Measurements from ENCODE around the gene DPM3. TPM values are rescaled to one million over a fixed set of nuclear protein-coding genes. Genes with fewer than 3 reads are reported as not detected.

The DPM3 gene
- total RNA-seq, 4 donors from 2014 or later = 7.2 to 130 (median 62.6) TPM

DNA sequence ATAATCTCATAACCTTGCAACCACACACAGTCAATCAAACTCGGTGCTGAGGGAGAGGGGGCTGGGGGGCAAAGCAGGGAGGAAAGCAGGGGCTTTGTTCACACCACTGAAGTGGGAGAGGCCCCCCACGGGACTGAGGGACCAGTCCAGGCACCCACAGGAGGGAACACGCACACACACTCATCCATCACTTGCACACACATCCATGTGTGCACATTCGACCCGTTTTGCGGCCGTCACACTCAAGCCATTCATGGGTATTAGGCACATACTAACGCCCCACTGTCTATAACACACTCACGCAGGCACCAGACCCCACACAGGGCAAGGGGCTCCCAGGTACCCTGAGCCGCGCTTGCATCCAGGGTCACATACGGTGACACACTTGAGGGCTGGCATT is 47.7 kb downstream of the DPM3 start:
- Histone ChIP-seq H3K36me3 (no peaks in the 10 kb centered on the region), H3K27ac (no peak overlapping the region), H3K4me1 (peaks cover 12 to 26% (median 19%) of the 10 kb centered on the region in 4 donors), H3K4me3 (no peak overlapping the region), H3K9me3 (no peaks in the 10 kb centered on the region), H3K27me3 (no peaks in the 10 kb centered on the region)
- TF ChIP-seq POLR2AphosphoS5 (IDR thresholded peaks at IDR 0.05) = no peak
- no peak for TF ChIP-seq EP300 (IDR thresholded peaks at IDR 0.05; ENCODE audit: low read depth)
- TF ChIP-seq, protein P1, sequence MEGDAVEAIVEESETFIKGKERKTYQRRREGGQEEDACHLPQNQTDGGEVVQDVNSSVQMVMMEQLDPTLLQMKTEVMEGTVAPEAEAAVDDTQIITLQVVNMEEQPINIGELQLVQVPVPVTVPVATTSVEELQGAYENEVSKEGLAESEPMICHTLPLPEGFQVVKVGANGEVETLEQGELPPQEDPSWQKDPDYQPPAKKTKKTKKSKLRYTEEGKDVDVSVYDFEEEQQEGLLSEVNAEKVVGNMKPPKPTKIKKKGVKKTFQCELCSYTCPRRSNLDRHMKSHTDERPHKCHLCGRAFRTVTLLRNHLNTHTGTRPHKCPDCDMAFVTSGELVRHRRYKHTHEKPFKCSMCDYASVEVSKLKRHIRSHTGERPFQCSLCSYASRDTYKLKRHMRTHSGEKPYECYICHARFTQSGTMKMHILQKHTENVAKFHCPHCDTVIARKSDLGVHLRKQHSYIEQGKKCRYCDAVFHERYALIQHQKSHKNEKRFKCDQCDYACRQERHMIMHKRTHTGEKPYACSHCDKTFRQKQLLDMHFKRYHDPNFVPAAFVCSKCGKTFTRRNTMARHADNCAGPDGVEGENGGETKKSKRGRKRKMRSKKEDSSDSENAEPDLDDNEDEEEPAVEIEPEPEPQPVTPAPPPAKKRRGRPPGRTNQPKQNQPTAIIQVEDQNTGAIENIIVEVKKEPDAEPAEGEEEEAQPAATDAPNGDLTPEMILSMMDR (IDR thresholded peaks at IDR 0.05) = no peak
- no peak for TF ChIP-seq POLR2A (IDR thresholded peaks at IDR 0.05)
- intact Hi-C loops (cut with DNase I; ENCODE audit: low total_unique reads) = loop anchor here (5.0 kb wide), 1 partner anchor 35 kb away; the partner anchor contains the start of gene EFNA1
- no peak for DNase-seq
- in situ Hi-C loops (cut with MboI; ENCODE audit: low pct_ligation_motif_present in 1 of 4, low pct_unique_long_range_greater_than_20kb in 1 of 4, low sequenced_read_pairs in 3 of 4) = loop anchor here (5.0 to 10.0 kb wide), 2 partner anchors 72 to 75 kb away; no protein-coding TSS in a partner anchor
- 83% methylated on average over 12 of the region's 12 CpGs; no CpG with 5 or more reads in 1 of the 2 donors for WGBS, 2 donors (ENCODE audit: low coverage in 1 of 2)

DNA sequence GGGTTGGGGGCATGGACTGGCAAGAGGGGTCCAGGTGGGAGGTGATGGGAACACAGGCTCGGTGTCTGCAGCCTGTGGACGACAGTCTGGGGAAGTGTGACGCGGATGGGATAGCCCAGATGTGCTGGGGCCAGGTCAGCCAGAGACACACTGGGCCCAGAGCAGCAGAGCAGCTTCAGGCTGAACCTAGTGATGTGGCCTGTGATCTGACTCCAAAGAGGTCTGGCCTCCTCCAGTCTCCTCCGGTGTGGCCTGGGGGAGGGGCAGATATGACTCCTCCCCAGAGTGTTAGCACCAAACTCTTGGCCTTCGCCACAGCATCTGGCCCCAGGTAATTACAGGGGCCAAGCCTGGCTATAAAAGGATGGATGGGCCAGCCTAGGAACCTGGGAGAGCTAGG is 48.2 kb downstream of the DPM3 start:
- no peak for DNase-seq
- in situ Hi-C loops (cut with MboI; ENCODE audit: low pct_ligation_motif_present in 1 of 4, low pct_unique_long_range_greater_than_20kb in 1 of 4, low sequenced_read_pairs in 3 of 4) = loop anchor here (5.0 to 10.0 kb wide), 2 partner anchors 73 to 75 kb away; no protein-coding TSS in a partner anchor
- Histone ChIP-seq H3K9me3 (no peaks in the 10 kb centered on the region), H3K27ac (no peak overlapping the region), H3K4me3 (no peak overlapping the region), H3K27me3 (no peaks in the 10 kb centered on the region), H3K36me3 (no peaks in the 10 kb centered on the region), H3K4me1 (peaks cover 12 to 26% (median 19%) of the 10 kb centered on the region in 4 donors)
- intact Hi-C loops (cut with DNase I; ENCODE audit: low total_unique reads) = loop anchor here (5.0 kb wide), 1 partner anchor 35 kb away; the partner anchor contains the start of gene EFNA1
- TF ChIP-seq POLR2AphosphoS5 (IDR thresholded peaks at IDR 0.05) (no peak), POLR2A (IDR thresholded peaks at IDR 0.05) (no peak), EP300 (IDR thresholded peaks at IDR 0.05; ENCODE audit: low read depth) (no peak)
- TF ChIP-seq, protein P1 (IDR thresholded peaks at IDR 0.05) = no peak
- WGBS, 2 donors (ENCODE audit: low coverage in 1 of 2) = 69% methylated on average over 6 of the region's 6 CpGs; no CpG with 5 or more reads in 1 of the 2 donors

DNA sequence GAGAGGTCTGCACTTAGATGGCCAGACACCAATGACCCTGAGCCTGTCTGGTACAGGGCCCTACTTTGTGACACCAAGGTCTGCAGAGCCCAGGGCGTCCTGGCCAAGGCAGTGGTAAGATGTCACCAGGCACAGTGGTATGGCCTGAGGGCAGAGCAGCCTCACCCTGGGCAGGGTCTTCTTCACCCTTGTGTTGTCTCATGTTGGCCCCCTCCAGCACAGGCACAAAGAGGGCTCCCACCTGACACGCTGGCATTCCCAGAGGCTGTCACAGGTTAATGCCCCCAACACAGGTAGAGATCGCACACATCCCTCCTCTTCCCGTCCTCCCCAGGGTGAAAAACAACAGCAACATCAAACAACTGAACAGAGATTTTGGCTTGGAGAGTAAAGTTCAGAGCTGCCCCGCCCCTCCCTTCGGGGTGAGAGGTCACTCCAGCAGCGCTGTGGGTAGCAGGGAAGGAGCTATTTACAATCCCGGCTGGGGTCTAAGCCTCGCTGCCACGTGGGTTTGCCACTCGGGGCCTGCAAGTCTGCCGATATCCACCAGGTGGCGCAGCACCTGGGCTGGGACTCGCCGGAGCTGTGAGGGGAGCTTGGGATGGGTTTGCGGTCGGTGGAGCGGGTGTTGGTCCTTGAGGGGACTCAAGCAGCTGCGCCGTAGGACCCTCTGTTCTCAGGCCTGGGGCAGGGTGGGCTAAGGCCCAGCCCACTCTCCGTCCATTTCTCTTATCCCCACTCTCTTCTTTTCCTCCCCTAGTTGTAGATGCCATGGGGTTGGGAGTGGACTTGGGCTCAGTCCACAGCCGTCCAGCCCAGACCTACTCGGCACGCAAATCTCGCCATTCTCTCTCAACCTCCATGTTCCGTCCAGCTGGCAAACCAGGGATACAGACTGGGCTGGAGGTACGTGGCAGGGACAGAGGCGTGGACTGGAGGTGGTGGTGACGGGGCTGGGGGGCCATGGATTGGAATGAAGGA is 49.0 kb downstream of the DPM3 start:
- TF ChIP-seq POLR2AphosphoS5 (IDR thresholded peaks at IDR 0.05) = no peak
- TF ChIP-seq, protein P1 (IDR thresholded peaks at IDR 0.05) = peak; percentile 97 to 99 (median 99)
- Histone ChIP-seq H3K36me3 (no peaks in the 10 kb centered on the region), H3K4me3 (no peak overlapping the region), H3K9me3 (no peaks in the 10 kb centered on the region), H3K27ac (no peak overlapping the region), H3K27me3 (no peaks in the 10 kb centered on the region), H3K4me1 (peaks cover 12 to 28% (median 20%) of the 10 kb centered on the region in 4 donors)
- WGBS, 2 donors (ENCODE audit: low coverage in 1 of 2) = 19 to 20% methylated on average over 1 to 27 of the region's 29 CpGs
- intact Hi-C loops (cut with DNase I; ENCODE audit: low total_unique reads) = loop anchor here (5.0 kb wide), 1 partner anchor 36 kb away; the partner anchor contains the start of gene EFNA1
- in situ Hi-C loops (cut with MboI; ENCODE audit: low pct_ligation_motif_present in 1 of 4, low pct_unique_long_range_greater_than_20kb in 1 of 4, low sequenced_read_pairs in 3 of 4) = loop anchor here (5.0 to 10.0 kb wide), 2 partner anchors 73 to 76 kb away; no protein-coding TSS in a partner anchor
- peak; percentile 84 for DNase-seq

Small RNAs within 50 kb of the gene (small RNA-seq; reads per million reads assigned to genes)
- gene HMGN2P18 = 0 reads per million in 4 donors
- 0 reads per million in 4 donors for gene RF00019

Other genes starting within 250 kb of the DPM3 start
- 10 to 100 TPM in 3 of 4 donors, 1 to 10 TPM in 1; 6.0 to 19.9 (median 13.1) TPM for gene PMVK, start 203.8 kb downstream of the DPM3 start, total RNA-seq
- gene PBXIP1, start 184.4 kb downstream of the DPM3 start, total RNA-seq = 10 to 100 TPM; 54.1 to 94.1 (median 83.6) TPM
- gene PYGO2, start 178.7 kb downstream of the DPM3 start, total RNA-seq = 10 to 100 TPM; 23.3 to 63.7 (median 29.0) TPM
- gene SHC1, start 169.8 kb downstream of the DPM3 start, total RNA-seq = 100 to 1,000 TPM in 2 of 4 donors, 10 to 100 TPM in 2; 71.1 to 149 (median 92.0) TPM
- gene CKS1B, start 165.8 kb downstream of the DPM3 start, total RNA-seq = 10 to 100 TPM in 3 of 4 donors, not detected in 1; 28.9 to 41.4 (median 35.2) TPM
- gene FLAD1, start 157.2 kb downstream of the DPM3 start, total RNA-seq = 10 to 100 TPM; 32.7 to 42.4 (median 36.0) TPM
- not detected for gene LENEP, start 146.9 kb downstream of the DPM3 start, total RNA-seq
- 100 to 1,000 TPM in 3 of 4 donors, 10 to 100 TPM in 1; 85.2 to 513 (median 272) TPM for gene ZBTB7B, start 137.7 kb downstream of the DPM3 start, total RNA-seq
- 1 to 10 TPM in 3 of 4 donors, not detected in 1; 1.9 to 4.6 (median 4.5) TPM for gene DCST2, start 106.8 kb downstream of the DPM3 start, total RNA-seq
- gene DCST1, start 106.7 kb downstream of the DPM3 start, total RNA-seq = under 1 TPM in 2 of 4 donors, not detected in 2; 0.32 to 0.41 TPM
- 100 to 1,000 TPM in 3 of 4 donors, 10 to 100 TPM in 1; 90.6 to 196 (median 115) TPM for gene ADAM15, start 89.2 kb downstream of the DPM3 start, total RNA-seq
- gene EFNA4, start 76.8 kb downstream of the DPM3 start, total RNA-seq = 10 to 100 TPM; 18.3 to 57.2 (median 37.2) TPM
- gene EFNA3, start 61.7 kb downstream of the DPM3 start, total RNA-seq = 1 to 10 TPM; 3.4 to 7.9 (median 7.2) TPM
- gene EFNA1, start 12.7 kb downstream of the DPM3 start, total RNA-seq = 100 to 1,000 TPM in 1 of 4 donors, 10 to 100 TPM in 3; 18.5 to 108 (median 62.7) TPM
- gene SLC50A1, start 4.7 kb downstream of the DPM3 start, total RNA-seq = 100 to 1,000 TPM in 1 of 4 donors, 10 to 100 TPM in 2, 1 to 10 TPM in 1; 5.2 to 199 (median 44.4) TPM
- 100 to 1,000 TPM; 106 to 240 (median 131) TPM for gene KRTCAP2, start 32.8 kb upstream of the DPM3 start, total RNA-seq
- gene TRIM46, start 33.3 kb upstream of the DPM3 start, total RNA-seq = under 1 TPM in 2 of 4 donors, not detected in 2; 0.41 to 0.48 TPM
- gene THBS3, start 67.4 kb upstream of the DPM3 start, total RNA-seq = 10 to 100 TPM; 19.2 to 37.8 (median 27.0) TPM
- gene MTX1, start 68.2 kb upstream of the DPM3 start, total RNA-seq = 10 to 100 TPM; 24.3 to 64.0 (median 46.0) TPM
- 10 to 100 TPM in 3 of 4 donors, 1 to 10 TPM in 1; 9.0 to 21.9 (median 15.7) TPM for gene ENTREP3, start 115.0 kb upstream of the DPM3 start, total RNA-seq
- 10 to 100 TPM in 3 of 4 donors, 1 to 10 TPM in 1; 7.8 to 61.3 (median 35.2) TPM for gene SCAMP3, start 121.8 kb upstream of the DPM3 start, total RNA-seq
- gene CLK2, start 133.0 kb upstream of the DPM3 start, total RNA-seq = 10 to 100 TPM; 31.9 to 92.9 (median 51.5) TPM
- gene HCN3, start 136.9 kb upstream of the DPM3 start, total RNA-seq = 10 to 100 TPM; 13.0 to 34.0 (median 22.2) TPM
- 1 to 10 TPM in 1 of 4 donors, under 1 TPM in 2, not detected in 1; 0.40 to 5.6 (median 0.64) TPM for gene PKLR, start 160.9 kb upstream of the DPM3 start, total RNA-seq
- gene FDPS, start 168.3 kb upstream of the DPM3 start, total RNA-seq = 100 to 1,000 TPM in 2 of 4 donors, 10 to 100 TPM in 2; 73.7 to 158 (median 104) TPM
- 100 to 1,000 TPM in 1 of 4 donors, 10 to 100 TPM in 3; 43.4 to 121 (median 65.5) TPM for gene RUSC1, start 180.4 kb upstream of the DPM3 start, total RNA-seq